IPS DF 4.7 (cell line): ENCODE measurements around the gene MVK.

ENCODE experiments used
- DNase-seq: peaks from one replicate; pipeline ENCODE4 v3.0.0-alpha.2; 2013; ENCODE audit warnings: low spot score; ENCODE audit errors: extremely low read depth

Gene MVK

DNA sequence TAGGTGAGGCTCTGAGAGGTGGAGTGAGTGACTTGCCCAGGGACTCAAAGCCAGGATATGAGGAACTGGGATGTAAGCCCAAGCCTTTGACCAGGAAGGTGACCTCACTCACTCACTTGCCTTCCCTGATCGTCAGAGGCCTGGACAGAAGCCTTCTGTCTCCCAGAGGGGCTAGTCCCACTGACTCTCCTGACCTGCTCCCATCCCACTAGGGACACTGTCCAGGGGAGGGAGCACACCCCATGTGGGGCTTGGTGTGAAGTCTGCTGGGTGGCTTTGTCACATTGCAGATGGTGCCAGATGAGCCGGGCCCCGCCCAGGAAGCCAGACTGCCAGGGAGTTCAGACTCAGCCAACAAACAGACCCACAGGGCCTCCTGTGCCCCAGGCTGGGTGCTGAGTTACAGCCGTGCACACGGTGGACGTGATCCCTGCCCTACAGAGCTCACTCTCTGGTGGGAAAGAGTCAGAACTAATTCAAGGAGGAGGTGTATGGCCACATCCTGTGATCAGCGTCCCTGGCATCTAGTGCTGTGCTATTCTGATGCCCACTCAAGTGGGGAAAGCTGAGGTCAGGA, 28.6 kb upstream of the MVK start:
- no peak for DNase-seq

DNA sequence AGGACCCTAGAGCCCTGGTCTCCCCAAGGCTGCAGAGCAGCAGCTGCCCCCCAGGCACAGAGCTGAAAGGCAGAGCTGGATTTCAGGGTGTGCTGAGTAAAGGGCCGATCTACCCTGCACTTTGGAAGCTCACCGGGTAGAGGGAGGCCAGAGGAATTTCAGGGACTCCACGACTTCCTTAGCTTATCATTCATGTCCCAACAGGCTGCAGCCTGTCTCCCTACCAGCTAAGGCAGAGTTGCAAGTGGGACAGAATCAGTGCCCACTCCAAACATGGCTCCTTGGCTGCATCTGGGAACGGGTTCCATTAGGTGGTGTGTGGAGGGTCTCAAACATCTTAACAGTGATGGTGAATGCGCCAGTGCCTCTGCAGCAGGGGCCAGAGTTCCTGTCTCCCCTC, 27.8 kb upstream of the MVK start:
- no peak for DNase-seq

DNA sequence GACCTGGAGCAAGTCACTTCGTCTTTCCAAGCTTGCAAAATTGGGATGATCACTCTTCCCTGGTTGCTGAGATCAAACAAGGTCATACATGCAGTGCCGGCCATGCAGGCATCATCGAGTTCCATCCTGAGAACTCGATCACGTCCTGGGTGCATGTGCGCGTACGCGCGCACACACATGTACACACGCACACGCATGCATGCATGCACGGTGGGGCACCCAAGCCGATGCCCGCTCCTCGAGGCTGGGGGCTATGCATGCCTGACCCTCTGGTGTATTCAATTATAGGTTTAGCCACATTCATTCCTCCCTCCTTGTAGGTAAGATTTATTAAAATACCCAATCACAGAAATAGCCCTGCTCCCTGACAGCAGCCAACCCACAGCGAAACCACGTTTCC, 26.3 kb upstream of the MVK start:
- DNase-seq: no peak

DNA sequence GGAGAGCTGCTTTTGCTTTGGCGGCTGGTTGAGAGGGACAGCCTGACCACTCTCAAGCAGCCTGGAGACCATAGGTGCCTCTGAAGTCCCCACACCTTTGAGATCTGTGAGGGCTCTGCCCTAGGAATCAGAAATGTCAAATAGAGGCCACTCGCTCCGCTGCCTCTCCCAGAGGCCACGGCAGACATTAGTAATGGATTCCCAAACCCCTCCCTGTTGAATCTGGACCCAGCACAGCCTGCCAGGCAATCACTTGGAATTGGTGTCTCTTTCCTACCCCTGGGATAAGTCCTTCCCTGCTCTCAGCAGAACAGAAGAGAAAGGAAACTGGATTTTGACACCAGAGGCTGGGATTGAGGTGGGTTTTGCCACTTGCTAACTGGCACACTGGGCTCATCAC, 25.3 kb upstream of the MVK start:
- no peak for DNase-seq

DNA sequence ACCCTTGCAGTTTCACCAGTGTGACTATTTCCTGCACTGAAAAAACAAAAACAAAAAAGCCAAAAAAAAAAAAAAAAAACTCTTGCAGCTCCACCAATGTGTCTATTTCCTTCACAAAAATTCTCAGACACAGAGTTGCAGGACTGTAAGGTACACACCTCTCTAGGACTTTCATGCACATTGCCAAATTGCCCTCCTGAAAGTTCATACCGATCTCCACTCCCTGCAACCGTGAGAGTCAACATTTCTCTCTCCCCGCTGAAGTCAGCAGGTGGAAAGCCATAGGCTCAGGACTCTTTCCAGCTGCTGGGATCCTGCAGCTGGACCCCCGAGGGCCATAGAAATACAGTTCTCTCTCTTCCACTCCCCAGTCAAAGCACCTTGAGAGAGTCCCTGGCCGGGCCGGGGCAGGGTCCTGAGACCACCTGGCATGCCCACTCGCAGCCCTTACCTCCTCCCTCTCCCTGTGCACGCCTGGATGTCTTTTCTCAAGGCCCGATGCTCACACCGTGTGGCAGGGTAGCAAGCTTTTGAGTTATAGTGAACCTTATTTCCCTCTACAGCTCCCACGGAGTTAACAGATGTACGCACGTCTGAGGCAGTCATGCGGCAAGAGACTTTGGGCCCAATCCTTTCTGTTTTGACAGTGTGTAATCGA, 23.9 kb upstream of the MVK start:
- no peak for DNase-seq

DNA sequence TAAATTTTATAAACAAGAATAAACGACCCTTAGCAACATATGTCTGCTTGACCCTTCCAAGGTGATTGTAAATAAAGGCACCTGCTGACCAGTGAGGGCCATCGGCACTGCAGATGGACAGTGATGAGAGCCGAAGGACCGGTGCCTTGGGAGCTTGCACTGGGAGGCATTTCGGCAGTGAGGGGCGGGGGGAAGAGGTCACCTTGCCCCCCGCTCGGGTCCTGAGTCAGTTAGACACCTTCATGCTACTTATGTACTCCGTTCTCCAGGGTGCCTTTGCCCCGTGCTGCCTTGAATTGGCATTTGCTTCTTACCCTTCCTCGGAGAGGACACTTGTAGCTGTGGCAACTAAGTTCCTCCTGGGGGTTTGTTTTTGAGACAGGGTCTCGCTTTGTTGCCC, 23.3 kb upstream of the MVK start:
- DNase-seq: no peak

DNA sequence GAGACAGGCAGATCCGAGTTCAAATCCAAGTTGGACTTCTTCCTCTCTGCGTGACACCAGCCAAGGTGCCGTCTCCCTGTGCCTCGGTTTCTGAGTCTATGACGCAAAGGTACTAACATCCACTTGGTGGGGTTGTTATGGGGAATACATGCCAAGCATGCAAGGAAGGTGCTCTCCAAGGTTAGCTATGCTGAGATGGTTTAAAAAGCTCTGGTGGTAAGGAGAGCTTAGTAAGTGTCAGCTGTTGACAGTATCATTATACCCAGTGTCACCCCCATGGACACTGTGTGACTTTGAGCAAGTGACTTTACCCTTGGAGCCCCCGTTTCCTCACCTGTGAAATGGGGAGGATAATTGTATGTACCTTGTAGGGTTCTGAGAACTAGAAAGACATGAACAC, 22.5 kb upstream of the MVK start:
- DNase-seq: no peak

DNA sequence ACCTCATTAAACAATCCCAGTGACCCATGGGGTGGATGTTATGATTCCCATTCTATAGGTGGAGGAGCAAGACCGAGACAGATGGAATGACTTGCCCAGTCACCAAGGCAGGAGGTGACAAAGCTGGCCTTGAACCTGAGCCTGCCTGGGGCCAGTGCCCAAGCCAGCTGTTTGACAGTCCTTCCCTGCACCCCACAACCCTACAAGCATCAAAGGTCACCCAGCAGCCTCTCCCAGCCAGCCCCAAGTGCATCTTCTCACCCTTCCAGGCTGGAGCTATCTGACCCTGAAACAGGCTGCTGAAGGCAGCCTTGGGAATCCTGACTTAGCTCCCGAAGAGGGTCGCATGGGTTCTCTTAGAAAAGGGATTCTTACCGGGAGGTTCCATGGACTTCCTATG, 20.6 kb upstream of the MVK start:
- no peak for DNase-seq

DNA sequence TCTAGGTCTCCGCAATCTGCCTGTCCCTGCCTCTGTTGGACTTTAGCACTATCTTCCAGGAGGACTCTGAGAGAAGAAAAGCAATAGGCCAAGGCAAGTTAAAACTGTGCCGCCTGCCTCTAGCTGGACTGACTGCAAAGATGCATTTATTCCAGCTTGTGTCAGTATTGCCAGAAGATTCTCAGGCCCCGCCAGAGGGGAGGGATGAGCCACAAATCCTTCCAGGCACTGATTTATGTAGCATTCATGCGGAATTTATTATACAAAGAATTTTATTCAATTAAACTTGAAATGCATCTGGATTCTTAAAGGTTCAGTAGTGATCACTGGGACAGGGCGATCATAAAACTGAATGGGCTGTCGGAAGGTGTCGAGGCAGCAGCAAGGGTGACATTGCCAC, 20.1 kb upstream of the MVK start:
- DNase-seq: no peak

DNA sequence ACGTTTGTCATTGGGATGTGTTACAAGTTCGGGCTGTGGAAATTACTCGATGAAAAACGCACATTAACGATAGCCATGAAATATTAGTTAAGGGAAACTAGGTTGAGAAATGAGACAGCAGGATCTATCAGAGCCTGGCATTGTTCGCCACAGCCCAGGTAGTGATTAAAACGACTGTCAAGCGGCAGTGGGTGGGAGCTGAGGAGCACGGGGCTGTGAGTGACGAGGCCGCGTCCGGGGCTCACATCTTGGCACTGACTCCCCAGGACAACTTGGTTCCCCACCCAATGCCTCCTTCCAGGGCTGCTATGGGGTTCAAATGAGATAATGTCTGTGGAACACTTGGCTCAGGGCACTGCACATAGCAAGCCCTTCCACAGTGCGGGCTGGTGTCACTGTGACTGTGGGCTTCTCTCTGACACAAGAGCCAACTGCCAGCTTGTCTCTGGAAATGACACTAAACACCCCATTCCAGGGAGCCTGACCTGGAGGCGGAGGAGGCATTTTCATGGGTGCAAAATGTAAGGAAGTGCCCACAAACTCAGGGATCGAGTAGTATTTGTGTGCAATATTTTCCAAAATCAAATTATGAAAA, 19.6 kb upstream of the MVK start:
- DNase-seq: no peak

DNA sequence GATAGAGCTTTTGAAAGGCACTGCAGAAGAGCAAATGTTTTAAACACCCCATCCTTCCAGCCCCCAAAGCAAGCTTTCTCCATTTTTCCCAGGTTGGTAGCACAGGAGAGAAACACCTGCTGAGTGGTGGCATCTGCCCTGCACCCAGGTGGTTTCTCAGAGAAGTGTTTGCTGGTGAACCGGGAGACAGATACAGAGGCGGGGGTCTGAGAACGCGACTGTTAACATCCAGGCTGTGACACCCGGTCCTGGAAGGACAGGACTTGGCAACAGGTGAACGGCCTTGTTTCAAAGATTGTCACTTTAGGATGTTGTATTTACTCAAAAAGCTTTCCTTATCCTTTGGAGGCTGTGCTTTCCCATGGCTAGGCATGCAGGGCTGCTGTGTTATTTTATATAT, 18.8 kb upstream of the MVK start:
- DNase-seq: no peak

DNA sequence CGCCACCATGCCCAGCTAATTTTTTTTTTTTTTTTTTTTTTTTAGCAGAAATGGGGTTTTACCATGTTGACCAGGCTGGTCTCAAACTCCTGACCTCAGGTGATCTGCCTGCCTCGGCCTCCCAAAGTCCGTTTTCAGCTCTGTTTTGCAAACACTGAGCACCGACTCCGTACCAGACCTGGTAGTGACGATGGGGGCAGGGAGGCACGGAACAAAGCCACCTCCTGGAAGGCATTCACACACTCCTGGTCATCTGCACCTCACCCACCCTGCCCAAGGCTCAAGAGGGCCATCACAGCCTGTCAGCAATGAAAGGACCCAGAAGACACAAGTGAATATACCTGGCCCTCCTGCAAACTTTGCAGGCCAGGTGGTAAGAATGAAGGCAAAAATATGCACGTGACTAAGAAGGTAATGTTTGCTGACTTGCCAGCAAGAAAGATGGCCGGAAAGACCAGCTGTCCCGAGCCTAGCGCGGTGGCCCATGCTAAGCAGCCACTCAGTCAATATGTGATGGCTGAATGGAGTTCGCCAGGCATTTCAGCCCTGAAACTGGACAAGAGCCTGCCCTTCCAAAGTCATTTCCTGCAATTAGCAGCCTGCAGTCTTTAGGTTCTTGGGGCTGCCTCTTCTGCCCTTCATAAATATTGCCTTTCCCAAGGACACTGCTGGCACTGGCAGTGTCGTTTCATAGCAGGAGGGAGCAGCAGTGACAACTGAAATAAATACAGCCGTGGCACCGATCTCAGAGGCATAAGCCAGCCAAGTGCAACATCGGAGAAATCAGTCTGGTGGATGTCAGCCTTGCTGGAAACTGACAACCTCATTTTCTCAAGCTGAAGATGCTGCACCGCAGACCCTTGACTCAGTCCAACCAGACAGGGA, 17.9 kb upstream of the MVK start:
- DNase-seq: no peak

DNA sequence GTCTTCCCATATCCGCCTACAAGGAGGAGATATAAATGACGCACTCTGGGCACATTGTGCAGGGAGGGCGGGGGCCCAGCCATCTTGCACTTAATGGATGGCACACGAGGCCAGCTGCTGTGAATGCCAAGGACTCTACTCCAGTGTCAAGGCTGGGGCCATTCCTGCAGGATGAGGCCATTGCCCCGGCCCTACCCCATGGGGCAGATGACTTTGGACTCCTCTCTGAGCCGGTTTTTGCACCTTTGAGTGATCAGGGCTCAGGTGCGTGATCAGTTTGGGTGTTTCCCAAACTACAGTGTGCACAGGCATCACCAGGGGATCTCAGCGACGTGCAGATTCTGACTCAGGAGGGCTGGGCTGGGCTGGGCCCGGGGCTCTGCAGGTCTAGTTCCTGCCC, 16.4 kb upstream of the MVK start:
- DNase-seq: no peak

DNA sequence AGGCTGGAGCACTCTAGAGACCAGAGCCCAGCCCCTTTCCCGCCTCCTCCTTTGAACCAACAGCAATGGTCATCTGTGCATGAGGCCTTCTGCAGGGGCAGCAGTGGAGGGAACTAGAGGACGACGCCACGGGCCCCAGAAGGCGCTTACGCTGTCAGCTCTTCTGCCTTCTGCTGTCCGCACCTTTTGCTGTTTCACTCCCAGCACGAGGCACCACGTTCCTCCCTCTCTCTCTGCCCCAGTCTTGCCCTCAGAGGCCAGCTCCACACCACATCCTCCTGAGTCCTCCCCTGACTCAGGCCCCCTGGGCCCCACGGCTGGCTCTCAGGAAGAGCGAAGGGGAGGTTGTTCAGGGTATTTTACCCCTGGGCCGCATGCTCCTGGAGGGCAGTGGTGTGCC, 15.8 kb upstream of the MVK start:
- DNase-seq: no peak

DNA sequence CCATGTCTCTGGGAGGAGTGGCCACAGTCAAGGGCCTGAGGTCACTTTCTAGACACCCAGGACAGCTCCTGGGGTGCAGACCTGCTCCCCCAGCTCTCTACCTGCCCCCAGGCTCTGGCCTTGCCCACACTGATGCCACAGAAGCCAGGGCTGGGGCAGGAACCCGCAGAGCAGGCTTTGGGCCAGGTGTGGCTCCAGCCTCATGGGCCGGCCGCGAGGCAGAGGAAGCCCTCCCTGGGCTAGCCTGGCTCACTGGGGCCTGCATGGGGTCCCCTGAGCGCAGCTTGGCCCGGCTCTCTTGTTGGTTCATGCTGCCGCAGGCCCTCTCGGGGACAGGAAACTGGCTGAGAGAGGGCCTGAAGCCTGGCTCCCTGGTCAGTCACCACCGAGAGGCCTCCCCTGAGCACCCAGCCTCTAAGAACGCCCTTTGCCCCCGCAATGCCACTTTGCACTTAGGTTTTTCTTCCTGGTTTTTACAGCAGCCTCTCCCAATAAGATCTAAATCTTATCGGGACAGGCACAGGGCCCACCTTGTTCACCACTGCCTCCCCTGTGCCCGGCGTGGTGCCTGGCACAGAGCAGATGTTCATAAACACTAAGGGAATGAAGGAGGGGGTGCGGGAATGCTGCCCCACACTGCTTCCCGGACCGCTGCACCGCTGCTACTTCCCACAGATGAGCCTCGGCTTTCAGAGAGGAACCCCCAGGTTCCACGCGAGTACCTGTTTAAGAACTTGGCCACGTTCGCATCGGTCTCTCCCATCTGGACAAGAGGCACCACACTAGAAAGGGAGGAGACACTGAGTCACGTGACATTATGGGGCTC, 15.0 kb upstream of the MVK start:
- DNase-seq: no peak

DNA sequence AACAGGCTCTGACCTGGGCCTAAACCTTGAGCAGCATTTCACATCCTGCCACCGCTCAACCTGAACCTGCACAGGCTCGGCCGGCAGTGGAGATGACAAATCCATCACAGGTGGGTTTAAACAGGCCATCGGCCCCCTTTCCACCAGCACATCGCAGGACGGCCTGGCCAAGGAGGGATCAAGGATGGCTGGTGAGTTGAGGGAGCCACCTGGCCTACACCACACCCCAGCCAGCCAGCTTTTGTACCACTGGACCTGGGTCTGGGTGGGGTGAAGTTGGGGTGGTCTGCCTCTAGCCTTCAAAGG, 14.4 kb upstream of the MVK start:
- no peak for DNase-seq

DNA sequence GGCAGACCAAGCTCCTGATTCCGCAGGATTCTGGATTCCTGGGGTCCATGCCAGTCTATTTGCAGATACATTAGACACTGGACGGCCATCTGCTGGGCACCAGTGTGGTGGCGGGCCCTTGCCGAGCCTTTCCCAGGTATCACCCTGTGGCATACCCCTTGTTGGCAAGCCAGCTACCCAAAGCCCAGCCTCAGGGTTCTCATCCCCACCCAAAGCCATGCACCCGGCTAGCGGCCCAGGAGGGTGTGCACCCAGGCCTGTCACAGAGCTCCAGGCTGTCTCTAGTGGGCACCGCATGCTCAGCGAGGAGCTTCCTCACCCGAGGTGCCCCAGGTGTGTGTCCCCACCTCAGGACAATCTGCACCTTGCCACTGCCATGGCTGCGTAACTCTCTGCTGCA, 14.0 kb upstream of the MVK start:
- no peak for DNase-seq

DNA sequence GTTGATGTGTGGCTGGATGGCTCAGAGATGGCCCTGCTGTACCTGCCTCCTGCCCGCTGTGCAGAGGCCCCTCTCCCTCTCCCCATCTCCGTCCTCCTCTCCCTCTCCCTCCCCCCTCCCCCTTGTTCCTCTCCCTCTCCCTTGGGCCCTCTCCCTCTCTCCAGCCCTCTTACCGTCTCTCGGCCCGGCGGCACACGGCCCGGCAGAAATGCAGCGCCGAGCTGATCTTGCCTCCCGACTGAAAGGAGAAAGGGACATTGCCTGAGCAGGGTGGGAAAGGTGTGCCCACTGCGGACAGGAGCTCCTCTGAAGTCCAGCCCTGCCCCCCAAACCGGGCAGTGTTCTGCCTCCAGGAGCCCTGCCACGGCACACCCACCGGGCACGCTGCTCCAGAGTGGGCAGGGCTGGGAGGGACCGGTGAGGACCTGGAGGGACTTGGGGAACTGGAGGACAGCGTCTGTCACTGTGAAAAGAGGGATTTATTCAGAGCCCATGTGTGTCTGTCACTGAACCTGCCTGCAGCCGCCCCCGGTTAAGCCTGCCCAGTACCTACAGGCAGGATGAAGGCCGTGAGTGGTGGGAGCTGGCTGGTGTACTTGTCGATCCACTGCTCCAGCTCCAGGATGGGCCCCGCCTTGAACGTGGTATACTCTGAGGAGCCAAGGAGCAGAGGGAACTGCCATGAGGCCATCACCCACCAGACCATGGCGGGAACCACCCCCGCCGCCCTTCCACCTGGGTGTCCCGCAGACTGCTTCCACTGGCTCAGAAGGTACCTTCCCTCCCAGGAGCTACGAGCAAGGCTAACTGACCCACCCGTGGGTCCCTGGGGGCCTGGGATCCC, 12.5 kb upstream of the MVK start:
- DNase-seq: no peak

DNA sequence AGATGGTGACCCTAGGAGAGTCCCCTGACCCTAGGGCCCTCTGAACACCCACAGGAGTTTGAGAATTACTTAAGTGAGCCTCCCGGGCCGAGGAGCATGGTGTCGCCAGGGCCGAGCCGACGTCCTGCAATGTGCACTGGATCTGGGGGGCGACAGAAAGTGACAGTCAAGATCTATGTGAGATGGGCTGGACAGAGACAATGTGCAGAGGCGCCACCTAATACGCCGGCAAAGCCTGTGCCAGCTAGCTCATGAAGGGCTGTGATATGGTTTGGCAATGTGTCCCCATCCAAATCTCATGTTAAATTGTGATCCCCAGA, 11.9 kb upstream of the MVK start:
- no peak for DNase-seq

DNA sequence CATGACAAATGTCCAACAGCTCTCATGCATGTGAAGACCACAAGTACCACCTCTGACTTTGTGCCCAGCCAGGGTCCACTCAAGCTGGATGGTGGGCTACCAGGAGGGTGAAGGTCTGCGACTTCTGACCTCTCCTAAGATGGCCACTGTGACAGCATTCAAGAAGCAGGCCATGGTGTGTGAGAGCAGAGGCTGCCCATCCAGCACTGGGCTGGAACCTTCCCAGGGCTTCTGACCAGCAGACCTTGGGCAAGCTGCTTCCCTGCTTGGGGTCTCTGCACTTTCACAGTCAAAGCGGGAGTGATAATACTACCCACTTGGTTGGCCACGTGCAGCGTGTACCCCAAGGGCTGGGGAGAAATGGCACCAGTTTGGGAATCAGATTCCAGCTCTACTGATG, 10.7 kb upstream of the MVK start:
- no peak for DNase-seq
